ENCODE measurements around the gene HCFC1.

GRCh38 chrX:154010330-154011087 lies 38.9 kb upstream of the HCFC1 start:
- TF ChIP-seq MYC (IDR thresholded peaks at IDR 0.05; ENCODE audit: borderline replicate concordance, low read length): no peak
- no peak for TF ChIP-seq KDM5A (IDR thresholded peaks at IDR 0.05)
- TF ChIP-seq, protein P1, sequence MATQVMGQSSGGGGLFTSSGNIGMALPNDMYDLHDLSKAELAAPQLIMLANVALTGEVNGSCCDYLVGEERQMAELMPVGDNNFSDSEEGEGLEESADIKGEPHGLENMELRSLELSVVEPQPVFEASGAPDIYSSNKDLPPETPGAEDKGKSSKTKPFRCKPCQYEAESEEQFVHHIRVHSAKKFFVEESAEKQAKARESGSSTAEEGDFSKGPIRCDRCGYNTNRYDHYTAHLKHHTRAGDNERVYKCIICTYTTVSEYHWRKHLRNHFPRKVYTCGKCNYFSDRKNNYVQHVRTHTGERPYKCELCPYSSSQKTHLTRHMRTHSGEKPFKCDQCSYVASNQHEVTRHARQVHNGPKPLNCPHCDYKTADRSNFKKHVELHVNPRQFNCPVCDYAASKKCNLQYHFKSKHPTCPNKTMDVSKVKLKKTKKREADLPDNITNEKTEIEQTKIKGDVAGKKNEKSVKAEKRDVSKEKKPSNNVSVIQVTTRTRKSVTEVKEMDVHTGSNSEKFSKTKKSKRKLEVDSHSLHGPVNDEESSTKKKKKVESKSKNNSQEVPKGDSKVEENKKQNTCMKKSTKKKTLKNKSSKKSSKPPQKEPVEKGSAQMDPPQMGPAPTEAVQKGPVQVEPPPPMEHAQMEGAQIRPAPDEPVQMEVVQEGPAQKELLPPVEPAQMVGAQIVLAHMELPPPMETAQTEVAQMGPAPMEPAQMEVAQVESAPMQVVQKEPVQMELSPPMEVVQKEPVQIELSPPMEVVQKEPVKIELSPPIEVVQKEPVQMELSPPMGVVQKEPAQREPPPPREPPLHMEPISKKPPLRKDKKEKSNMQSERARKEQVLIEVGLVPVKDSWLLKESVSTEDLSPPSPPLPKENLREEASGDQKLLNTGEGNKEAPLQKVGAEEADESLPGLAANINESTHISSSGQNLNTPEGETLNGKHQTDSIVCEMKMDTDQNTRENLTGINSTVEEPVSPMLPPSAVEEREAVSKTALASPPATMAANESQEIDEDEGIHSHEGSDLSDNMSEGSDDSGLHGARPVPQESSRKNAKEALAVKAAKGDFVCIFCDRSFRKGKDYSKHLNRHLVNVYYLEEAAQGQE (IDR thresholded peaks at IDR 0.05): no peak

All from A549 (cell line).